DND-41 (cell line): ENCODE data around the gene ARHGEF6.

Experiments
- EZH2 ChIP-seq: IDR thresholded peaks from 3 replicates; pipeline ENCODE4 v1.6.1; 2012; ENCODE audit warnings: borderline replicate concordance, low read depth, mild to moderate bottlenecking, moderate library complexity, low read length, inconsistent platforms; ENCODE audit not compliant: severe bottlenecking
- TF ChIP-seq, protein P1 (sequence below): IDR thresholded peaks from 2 replicates; pipeline ENCODE4 v1.5.1; 2012; ENCODE audit warnings: borderline replicate concordance, low read length, moderate library complexity, mild to moderate bottlenecking; ENCODE audit not compliant: poor library complexity, severe bottlenecking; ENCODE audit errors: extremely low read depth

DNA sequence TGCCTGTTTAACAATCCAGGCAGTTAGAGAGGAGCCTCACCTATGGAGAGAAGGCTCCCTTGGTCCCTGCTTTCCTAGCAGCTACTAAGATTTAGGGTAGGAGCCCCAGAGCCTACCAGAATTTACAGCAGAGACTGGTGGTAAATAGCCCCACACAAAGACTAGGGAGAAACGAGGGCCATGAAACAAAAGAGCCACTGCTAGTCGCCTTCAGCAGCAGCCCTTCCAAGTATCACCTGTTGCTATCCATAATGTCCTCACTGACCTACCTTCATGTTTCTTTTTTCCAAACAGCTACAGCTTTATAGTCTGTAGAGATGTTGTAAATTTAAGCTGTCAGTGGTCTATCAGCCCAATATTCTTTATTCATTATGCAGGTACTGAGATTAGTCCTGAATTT, 25.3 kb downstream of the ARHGEF6 start:
- TF ChIP-seq, protein P1, sequence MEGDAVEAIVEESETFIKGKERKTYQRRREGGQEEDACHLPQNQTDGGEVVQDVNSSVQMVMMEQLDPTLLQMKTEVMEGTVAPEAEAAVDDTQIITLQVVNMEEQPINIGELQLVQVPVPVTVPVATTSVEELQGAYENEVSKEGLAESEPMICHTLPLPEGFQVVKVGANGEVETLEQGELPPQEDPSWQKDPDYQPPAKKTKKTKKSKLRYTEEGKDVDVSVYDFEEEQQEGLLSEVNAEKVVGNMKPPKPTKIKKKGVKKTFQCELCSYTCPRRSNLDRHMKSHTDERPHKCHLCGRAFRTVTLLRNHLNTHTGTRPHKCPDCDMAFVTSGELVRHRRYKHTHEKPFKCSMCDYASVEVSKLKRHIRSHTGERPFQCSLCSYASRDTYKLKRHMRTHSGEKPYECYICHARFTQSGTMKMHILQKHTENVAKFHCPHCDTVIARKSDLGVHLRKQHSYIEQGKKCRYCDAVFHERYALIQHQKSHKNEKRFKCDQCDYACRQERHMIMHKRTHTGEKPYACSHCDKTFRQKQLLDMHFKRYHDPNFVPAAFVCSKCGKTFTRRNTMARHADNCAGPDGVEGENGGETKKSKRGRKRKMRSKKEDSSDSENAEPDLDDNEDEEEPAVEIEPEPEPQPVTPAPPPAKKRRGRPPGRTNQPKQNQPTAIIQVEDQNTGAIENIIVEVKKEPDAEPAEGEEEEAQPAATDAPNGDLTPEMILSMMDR: no peak
- no peak for TF ChIP-seq EZH2
